GM18909 (cell line): ENCODE results near the gene KIRREL1.

Experiments used
- ATAC-seq: cut with Tn5 transposase; IDR thresholded peaks from one replicate; pipeline ENCODE4 v1.9.1; 2021; ENCODE audit warnings: mild to moderate bottlenecking; ENCODE audit not compliant: unreplicated experiment, poor library complexity

KIRREL1 gene

DNA sequence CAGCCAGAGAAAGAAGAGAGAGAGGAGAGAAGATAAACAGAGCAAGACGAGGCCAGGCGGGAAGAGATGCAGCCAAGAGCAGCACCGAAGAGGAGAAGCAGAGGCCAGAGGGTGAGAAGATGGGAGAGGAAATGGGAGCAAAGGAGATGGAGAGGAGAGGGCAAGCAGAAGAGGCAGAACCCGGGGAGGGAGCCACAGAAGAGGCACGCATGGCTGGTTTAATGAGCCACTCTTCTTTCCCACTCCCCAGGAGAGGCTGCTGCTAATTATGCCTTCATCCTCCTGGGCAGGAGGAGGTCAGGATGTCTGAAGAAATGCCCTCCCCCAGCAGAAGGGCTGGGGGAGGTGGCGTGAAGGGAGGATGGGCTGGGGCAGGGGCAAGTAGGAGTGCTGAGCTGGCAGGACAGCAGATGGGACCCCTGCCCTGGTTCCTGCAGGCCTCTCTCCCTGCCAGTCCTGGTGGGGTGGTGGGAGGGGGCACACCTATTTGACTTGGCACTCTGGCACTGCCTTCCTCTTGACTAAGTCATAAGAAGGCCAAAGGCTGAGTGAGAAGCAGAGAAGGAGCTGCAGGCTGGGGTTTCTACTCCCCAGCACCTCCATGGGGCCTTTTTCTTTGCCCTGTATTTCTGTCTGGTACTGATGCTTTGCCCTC is 32.3 kb downstream of the KIRREL1 start:
- ATAC-seq, result no peak

DNA sequence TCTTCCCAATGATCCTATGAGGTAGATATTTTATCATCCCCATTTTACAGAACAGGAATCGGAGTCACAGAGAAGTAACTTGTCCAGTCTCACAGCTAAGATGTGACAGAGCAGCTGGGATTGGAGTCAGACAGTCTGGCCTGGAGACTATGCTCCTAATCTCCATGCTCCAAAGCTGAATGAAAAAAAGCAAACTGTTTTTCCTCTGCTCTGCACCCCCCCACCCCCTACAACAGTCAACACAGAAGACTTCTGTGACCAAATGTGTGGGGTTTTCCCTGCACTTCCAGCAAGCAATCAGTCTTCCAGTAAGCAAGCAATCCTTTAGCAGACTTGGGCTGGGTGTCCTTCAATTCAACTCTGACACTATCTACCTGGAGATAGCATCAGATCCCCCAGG is 33.2 kb downstream of the KIRREL1 start:
- ATAC-seq, result no peak

DNA sequence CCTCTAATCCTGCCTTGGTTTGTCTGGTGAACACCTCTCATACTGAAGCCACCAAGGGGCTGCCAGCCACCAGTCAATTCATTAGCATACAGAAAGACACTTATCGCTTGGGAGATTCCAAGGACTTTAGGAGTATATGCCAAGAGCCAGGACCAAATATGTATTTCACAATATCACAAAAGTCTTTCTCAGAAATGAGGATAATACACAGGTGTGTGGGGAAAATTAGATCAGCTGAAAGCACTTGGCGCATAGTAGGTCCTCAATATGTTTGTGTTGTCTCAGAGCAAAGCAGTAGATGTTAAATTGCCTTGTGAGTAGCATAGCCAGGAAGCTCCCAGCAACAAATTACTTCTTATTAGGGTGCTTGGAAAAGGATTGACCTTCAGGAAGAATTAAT is 34.1 kb downstream of the KIRREL1 start:
- ATAC-seq, result no peak

DNA sequence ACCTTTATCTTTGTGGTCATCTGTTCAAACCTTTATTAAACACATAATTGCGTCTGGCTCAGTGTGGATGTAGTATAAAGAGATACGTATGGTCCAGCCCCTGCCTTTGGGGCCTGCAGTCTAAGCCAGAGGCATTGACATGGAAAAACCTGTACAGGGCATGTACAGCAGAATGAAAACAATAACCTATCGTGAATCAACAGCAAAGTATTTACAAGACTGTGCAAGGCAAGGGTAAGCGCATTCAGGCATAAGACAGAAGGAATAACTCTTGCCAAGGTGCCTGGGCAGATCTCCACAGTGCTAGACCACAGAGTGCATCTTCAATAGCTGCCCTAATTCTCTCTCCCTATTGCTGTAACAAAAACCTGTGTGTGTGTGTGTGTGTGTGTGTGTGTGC is 35.5 kb downstream of the KIRREL1 start:
- no peak for ATAC-seq

DNA sequence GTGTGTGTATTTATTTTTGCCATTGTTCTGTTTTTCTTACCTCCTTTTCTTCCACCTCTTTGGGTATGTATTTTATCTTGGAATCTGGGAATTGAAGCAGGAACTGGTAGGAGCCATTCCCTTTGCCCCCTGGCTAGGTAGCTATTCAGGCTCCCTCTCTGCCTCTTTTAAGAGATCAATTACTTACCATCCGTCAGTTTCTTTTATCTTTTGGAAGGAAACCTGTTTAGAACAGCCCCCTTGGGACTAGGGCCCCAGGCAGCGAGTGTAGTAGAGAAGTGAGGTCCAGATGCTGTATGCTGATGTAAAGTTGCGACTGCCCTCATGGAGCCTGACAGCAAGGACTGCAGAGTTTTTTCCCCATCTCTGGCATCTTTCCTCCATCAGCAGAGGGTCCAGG is 41.6 kb downstream of the KIRREL1 start:
- no peak for ATAC-seq

DNA sequence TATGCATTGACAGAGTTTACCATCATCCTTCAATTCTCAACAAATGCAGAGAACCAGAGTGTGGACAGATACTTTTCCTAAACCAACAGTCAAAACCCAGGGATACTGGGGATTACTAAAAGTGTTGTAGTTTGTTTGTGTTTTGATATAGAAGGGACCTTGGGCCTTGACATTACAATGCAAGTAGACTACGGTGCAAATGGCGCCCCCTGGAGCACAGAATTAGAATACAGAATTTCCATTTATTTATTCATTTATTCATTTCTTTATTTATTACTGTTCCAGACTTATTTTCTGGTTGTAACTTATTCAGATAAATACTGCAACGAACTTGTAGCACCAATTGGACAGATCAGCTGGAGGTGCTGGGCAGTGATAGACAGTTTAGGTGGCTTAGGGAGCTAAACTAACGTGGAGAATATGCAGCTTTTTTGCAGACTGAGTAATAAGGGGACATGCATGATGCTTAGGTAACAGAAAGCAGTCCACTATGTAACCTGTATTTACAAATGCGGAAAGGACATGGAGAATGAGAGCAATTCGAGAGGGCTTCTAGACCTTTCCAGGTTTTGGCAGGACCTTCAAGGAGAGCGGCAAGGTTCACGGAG is 42.6 kb downstream of the KIRREL1 start:
- no peak for ATAC-seq

DNA sequence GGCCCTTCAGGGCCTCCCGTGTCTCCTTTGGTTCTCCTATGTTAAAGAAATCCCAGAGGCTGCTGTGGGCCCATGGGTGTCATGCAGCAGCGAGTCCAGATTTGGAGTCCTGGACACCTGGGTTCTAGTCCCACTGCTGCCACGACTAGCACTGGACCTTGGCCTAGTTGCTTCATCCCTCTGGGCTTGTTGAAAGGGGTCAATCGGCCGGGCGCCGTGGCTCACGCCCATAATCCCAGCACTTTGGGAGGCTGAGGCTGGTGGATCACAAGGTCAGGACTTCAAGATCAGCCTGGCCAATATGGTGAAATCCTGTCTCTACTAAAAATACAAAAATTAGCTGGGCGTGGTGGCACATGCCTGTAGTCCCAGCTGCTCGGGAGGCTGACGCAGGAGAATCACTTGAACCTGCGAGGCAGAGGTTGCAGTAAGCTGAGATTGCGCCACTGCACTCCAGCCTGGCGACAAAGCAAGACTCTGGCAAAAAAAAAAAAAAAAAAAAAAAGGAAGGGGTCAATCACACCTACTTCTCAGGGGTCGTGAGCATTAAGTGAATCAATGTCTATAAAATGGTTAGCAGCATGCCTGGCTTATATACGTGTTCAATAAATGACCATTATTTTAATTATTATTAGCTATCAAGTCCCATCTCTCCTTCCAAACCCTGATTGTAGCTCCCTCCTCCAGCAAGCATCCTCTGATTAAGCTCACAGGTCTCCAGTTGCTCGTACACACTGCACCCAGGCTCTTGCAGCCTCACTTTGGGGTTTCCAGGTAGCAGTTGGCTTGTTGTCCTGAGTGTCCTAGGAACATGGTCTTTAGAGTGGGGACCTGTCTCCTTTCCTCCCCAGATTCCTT is 43.8 kb downstream of the KIRREL1 start:
- no peak for ATAC-seq

DNA sequence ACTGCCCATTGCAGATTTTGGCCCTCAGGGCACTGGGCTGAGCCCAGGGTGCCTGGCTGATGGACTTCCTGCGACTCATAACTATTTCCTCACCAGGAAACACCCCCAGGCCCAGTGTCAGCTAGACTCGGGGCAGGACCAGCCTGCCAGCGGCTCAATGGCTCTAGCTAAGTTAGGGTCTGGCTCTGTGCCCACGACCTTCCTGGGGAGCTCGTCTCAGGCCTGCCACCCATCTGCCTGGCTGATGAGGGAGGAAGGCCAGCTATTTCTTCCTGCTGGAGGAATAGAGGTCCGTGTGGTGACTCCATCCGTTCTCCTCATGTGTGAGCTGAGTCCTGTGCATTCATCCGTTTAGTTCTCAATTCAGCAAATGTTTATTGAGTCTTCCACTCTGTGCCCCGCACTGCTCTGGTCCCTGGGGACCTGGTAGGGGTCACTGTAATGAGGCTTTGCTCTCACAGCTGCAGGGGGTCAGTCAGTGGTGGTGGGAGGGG is 44.5 kb downstream of the KIRREL1 start:
- ATAC-seq, result no peak

DNA sequence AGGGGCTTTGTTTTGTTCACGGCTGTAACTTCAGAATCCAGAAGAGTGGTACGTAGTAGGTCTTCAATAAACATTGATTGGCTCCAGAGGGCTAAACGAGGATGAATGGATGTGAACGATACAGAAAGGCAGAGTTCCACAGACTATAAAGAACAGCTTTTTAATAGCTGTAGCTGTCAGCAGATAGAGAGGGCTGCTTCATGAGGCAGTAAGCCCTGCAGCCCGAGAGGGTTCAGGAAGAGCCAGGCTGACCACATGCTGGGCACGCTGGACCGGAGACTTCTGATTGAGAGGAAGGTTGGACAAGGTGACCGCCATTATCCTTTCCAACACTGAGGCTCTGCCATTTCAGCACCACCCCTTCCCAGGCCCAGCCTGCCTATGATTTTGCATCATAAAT is 45.3 kb downstream of the KIRREL1 start:
- no peak for ATAC-seq

DNA sequence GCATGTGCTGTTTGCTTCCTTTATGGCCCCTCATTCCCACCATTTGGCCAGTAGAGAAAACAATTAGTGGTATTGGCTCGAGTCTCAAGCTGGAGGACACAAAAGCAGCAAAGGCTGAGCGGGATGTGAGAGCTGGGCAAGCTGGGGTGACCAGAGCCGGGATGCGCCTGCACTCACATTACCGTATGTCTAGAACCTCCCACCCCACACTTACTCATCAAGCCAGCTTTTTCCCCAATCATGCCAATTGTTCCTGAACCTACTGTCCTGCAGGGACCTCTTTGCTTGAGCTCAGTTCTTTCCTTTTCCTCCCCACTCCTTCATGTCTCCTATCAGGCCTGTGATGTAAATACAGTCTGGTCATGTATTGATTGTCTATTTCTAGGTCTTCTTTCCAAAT is 45.9 kb downstream of the KIRREL1 start:
- no peak for ATAC-seq

DNA sequence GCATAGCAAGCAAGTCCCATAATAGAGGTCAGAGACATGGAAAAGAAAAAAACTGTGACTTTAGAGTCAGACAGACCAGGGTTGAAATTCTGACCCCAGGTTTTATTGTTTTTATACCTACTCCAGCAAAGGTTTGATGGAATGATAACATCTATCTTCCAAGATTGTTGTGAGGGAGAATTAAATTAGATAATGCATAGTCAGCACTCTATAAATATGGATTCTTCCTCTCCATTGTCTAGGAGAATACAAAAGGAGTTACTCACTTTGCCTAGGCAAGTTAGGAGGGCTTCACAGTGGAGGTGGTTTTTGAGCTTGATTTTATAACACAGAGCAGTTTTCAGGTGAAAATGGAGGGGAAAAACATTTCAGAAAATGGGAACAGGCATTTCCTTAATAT is 46.9 kb downstream of the KIRREL1 start:
- ATAC-seq, result no peak

DNA sequence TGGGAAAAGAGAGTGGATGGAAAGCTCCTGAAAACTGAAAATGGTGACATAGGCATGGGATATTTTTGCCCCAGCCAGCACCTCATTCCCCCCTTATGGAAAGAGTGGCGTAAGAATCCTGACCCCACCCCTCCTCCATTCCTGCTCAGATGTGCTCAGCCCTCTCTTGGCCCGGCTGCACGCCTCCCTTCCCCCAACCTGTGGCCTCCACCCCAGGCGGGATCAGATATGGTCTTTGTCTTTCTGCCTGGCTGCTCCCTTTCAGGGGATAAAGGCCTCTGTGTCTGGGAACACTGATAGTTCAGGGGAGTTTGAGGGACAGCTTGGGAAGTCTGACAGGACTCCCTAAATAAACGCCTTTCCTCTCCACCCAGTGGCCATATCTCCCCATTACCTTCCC is 49.8 kb downstream of the KIRREL1 start:
- no peak for ATAC-seq

DNA sequence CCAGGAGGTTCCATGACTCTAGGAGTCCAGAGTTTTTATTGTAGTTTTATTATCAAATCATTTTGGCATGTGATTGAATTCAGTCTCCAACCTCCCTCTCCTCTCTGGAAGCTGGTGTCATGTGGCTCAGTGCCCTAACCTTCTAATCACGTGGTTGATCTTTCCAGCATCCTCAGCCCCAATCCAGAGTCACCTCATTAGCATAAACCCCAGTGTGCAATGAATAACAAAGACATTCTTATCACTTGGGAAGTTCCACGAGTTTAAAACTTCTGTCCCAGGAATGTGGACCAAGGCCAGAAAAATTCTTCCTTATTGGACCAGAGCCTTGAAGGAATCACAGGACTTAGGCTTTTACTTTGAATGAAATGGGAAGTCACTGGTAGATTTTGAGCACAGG is 52.2 kb downstream of the KIRREL1 start:
- ATAC-seq, result no peak

DNA sequence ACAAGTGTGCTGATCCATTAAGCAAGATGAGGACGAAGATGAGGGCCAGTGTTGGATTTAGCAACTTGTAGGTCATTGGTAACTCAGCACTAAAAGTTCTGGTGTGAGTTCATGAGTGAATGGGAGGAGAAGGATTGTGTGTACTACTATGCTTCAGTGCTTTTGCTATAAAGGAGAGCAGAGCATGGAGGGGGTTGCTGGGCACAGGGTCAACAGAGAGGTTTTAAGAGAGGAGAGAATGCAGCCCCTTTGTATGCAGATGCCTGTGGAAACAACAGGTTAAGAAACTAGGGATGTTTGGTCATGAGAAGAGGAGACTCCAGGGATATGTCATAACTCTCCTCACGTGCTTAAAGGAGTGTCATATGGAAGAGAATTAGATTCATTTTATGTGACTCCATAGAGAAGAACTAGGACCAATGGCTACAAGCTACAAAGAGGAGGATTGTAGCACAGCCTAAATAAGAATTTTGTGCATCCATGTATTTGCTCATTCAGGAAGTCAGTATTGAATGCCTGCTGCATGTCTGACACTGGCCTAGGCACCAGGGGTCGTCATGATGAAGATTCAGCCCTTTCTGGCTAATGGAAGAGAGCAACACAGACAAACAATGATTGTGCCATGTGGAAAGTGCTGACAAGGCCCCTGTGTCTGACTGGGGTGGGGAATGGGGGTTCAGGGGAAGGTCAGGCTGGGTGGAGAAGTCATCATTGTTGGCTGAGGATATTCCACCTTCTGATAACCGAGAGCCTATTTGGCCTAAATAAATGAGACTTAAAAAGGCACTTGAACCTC is 53.5 kb downstream of the KIRREL1 start:
- ATAC-seq, result no peak

DNA sequence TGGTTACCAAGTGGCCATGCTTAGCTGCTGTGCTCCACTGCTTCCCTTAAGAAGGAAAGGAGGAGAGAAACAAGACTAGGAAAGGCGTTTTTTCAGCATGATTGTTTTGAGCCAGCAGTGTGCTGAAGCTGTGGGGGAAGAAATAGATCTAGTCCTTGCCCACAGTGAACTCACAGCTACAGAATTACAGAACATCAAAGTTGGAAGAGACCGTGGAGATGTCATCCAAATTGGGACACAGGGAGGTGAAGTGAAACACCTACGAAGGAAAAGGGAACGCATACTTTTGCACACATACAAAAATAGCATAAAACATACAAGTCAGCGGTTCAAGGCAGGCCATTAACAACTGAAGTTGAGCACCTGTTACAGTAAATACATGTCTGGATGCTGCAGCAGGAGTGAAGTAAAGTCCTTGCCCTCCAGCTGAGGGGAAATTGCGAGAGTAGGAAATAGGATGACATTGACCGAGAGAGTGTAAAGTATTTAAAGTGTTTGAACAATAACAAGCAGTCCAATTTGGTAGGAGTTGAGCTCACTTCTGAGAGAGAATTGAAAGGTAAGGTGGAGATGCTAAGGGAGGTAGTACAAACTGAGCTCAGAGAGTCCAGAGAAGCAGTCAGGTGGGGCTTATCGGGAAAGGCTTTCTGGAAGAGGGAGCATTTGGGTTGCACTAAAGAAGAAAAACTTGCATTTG is 55.1 kb downstream of the KIRREL1 start:
- ATAC-seq, result no peak

DNA sequence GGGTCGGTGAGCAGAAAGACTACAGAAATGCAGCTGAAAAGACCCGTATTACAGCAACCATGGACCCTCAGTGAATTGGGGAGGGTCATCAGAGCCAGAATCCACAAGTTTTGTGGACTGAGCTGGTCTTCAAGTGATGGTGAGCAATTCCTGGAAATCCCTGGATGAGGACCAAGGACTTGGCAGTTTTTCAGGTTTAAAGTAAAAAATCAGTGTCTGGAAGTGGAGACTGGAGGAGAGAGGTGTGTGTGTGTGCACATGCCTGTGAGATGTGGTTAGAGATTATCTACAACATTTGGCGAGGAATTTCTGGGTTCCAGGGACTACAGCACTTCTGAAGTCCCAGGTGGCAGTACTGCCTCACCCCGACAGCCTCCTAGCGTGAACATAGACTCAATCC is 56.4 kb downstream of the KIRREL1 start:
- ATAC-seq, result no peak

DNA sequence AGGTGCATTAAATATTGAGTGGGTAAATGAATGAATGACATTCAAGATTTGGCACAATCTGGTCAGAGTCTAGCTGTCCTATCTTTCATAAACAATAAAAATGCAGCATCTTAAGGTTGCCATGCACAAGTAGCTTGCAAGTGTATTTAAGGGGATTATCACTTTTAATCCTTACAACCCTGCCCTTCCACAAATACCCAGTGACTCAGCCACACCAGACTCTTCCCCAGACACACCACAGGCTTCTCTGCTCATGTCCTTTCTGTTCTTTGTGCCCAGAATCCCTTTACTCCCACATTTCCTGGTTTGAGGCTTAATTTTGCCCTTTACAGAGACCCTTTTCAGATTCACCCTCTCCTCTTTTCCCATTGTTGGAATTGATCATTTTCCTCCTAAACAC is 59.8 kb downstream of the KIRREL1 start:
- no peak for ATAC-seq

DNA sequence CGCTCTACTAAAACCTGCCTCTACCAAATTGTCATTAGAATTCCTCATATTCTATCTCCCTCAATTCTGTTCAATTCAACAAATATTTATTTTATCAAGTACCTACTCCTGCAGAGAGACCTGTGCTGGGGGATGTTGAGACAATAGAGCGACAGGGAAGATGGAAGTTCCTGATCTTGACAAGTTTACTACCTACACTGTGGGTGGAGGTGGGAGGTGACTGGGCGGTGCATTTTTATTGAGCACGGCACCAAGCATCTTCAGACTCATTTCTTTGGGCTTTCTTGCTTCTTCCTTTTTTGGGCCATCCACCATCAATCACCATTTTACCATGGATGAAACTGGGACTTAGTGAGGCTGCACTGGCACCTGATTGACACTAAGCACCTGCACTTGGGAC is 61.3 kb downstream of the KIRREL1 start:
- no peak for ATAC-seq

DNA sequence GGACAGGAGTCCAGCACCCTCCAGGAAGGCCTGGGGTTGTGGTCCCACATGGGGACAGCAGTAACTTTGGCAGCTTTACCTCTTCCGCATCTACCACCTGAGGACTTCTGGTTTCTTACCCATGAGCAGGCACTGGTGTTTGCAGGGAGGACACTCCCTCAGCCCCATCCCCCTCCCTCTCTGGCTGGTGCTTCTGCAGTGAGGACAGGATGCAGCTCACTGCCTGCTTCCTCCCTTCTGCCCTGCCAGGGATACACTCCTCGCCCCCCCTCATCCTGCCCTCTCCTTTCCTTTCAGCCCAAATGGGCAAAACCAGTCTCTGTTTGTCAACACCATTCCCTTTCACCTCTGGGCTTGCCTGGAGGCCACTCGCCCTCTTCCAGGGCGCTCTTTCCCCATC is 62.4 kb downstream of the KIRREL1 start:
- ATAC-seq, result no peak

DNA sequence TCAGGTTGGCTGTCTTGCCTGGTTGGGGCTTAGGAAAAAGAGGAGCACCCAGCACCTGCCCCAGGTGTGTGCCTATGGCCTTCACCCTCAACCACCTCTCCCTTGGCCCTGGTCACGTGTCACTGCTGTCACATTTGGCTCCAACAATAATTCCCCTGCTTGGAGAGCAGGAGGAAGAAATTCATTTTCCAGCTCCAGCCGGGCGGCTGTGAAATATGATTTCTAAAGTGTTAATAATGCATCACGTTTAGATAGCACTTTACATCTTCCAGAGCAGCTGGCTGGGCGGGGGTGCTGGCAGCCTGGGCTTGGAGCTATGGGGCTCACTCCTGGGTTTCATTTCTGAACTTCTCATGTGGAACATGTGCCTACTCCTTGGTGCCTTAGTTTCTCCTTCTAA is 63.1 kb downstream of the KIRREL1 start:
- ATAC-seq, result no peak
